Measurements from ENCODE around the gene ATXN7L3B.

- TF ChIP-seq CTCF (IDR thresholded peaks at IDR 0.05): no peak
- TF ChIP-seq POLR2A (IDR thresholded peaks at IDR 0.05): no peak
Measured at GRCh38 chr12:74551291-74551690, 13.7 kb downstream of the ATXN7L3B start.
